Dermis blood vessel endothelial cell (primary cell): Measurements from ENCODE around the gene ZNF207. TPM values are rescaled to one million over a fixed set of nuclear protein-coding genes. Genes with fewer than 3 reads are reported as not detected.
"Not testable (repeated sequence)": the region's sequence is repeated elsewhere in the genome, so short reads cannot be mapped to it uniquely, and the experiment has no call there.

ENCODE experiments used
- DNase-seq: peaks from one replicate; pipeline ENCODE4 v3.0.0; 2010
- total RNA-seq: library from RNA; depleted of rRNA; stranded (reverse); fragments of >200 nt; gene quantifications from 2 replicates; pipeline ENCODE4 v1.2.3, GENCODE V29; 2014

Gene ZNF207
- total RNA-seq, 1 donor from 2014 or later, result 115 TPM

- DNase-seq, result no peak
Observed at GRCh38 chr17:32335687-32336086, 14.3 kb upstream of the ZNF207 start.

GRCh38 chr17:32341141-32341856, 8.7 kb upstream of the ZNF207 start:
- DNase-seq, result peak; percentile 58

DNA sequence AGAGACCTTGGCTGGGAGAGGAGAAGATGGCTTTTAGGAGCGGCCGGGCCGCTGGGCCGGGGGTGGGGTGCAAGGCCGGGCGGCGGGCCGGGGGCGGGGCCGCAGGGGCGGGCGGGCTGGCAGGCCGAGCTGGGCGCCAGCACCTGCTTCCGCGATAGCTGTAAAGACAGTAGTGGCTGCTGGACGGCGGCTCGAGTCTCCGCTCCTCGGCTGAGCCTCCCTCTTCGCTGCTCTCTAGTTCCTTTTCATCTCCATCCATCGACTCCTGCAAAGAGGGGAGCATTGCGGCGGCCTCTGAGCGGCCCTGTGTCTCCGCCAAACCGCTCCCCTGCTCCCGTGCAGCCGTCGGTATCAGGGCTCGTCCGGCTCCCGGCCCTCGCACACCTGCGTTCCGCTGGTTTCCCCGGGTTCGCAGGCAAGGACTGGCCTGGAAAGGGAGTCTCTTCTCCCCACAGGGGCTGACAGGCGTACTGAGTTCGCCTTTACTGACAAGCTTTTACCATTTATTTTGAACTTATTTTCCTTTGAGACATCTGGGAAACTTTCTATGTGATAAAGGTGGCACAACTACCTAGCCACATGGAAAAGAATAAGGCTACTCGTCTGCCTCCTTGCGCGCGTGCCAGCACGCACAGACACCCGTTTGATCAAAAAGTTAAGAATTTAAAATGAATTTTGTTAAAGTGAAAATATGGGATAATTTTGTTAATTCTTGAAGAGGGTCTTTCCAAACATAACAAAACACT, 7.9 kb upstream of the ZNF207 start, which contains the start of gene C17orf75:
Gene C17orf75 (minus strand): TSS at position 317 of the 746 bp plus-strand sequence. CDS start 34 bp downstream, at position 283.
- DNase-seq, result peak; percentile 81

DNA sequence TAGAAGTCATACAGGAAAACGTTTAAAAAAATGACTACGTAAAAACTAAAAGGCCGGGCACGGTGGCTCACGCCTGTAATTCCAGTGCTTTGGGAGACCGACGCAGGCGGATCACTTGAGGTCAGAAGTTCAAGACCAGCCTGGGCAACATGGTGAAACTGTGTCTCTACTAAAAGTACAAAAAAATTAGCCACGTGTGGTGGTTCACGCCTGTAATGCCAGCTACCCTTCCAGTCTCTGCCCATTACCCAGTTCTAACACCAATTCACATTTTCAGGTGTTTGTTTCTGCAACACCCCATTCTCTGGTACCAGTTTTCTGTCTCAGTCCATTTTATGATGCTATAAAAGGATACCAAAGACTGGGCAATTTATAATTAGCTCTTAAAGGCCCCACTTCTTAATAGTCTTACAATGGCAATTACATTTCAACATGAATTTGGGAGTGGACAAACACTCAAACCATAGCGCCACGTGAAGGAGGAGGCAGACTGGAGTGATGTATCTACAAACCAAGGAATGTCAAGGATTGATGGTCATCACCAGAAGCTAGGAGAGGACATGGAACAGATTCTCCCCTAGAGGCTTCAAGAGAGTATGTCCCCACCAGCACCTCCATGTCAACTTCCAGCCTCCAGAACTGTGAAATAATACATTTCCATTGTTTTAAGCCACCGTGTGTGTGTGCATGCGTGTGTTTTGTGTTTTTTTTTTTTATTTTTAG, 7.2 kb upstream of the ZNF207 start:
- DNase-seq, result no peak

DNA sequence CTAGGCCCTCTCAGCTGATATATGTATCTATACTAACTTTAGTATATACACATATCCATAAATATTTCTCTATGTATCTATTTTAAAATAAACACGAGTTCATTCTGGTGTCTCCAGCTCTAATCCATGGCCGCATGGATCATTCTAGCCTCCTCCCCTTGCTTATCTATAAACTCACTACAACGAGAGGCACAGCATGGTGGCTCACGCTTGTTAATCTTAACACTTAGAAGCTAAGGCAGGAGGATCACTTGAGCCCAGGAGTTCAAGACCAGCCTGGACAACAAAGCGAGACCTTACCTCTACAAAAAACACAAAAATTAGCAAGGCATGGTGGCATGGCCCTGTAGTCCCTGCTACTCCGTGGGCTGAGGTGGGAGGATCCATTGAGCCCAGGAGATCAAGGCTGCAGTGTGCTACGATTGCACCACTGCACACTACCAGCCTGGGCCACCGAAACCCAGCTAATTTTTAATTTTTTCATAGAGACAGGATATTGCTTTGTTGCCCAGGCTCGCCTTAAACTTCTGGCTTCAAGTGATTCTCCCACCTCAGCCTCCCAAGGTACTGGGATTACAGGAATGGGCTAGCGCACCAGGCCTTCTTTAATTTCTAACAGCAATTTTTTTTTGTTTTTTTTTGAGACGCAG, 3.9 kb upstream of the ZNF207 start:
- no peak for DNase-seq

DNA sequence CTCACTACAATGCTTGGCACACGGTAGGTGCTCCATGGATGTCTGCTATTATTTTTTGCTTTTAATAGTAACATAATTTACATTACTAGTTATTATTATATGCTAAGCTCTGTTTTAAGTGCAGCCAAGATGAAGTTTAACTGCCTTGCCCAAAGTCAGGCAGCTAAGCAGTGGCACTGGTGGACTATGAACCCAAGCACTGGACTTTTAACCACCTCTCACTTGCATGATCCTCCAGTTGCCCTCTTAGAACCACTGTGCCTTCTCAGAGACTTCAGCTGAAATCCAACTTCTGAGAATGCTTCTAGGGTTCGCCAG, 1.5 kb upstream of the ZNF207 start:
- DNase-seq, result no peak

DNA sequence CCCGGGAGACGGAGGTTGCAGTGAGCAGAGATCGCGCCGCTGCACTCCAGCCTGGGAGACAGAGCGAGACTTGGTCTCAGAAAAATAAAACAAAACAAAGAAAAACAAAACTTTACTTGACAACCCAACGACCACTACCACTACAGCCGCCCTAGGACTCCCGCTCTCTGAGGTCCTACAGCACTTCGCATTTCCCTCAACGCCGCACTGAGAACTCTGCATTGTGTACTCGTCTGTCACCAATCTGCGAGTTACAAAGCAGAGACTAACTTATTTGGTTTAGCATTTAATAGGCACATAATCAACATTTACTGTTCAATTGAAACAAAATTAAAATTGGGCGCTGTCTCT, 479 bp upstream of the ZNF207 start:
- peak; percentile 50 for DNase-seq

DNA sequence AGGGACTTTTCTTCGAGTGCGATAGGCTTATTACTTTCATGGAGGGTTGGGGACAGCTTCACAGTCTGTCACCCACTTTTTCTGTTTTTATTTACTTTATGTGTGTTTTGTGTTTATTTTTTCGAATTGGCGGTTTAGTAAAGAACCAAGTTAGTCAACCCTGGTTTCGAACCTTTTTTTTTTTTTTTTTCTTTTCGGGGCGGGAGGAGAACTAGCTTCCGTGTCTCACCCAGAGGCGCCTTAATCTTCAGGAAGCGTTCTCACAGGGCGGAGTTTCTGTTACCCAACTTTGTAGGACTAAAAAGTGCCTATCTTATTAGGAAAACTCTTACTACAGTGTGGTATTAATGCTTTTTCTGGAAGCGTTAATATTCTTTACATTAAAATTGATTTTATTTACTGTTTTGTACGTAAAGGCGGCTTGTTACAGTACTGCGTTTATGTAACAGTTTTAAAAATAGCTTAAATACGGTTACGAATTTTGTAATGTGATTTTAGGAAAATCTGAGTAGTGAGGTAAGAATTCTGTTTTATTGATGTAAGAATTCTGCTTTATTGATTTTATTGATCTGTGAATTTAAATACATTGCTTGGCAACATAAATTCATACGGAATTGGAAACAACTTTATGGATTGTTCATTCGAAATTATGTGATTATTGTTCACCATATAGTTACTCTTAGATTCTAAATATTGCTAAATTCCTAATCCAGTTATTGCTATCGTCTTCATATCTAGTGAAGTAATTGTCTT, 885 bp downstream of the ZNF207 start:
- peak; percentile 81 for DNase-seq

DNA sequence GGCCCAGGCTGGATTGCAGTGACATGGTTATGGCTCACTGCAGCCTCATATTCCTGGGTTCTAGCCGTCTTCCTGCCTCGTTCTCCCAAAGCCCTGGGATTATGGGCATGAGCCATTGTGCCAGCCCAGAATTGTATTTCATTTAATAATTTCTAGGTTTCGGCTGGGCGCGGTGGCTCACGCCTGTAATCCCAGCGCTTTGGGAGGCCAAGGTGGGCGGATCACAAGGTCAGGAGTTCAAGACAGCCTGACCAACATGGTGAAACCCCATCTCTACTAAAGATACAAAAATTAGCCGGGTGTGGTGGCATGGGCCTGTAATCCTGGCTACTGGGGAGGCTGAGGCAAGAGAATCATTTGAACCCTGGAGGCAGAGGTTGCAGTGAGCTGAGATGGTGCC, 2.8 kb downstream of the ZNF207 start:
- DNase-seq, result not testable (repeated sequence)

DNA sequence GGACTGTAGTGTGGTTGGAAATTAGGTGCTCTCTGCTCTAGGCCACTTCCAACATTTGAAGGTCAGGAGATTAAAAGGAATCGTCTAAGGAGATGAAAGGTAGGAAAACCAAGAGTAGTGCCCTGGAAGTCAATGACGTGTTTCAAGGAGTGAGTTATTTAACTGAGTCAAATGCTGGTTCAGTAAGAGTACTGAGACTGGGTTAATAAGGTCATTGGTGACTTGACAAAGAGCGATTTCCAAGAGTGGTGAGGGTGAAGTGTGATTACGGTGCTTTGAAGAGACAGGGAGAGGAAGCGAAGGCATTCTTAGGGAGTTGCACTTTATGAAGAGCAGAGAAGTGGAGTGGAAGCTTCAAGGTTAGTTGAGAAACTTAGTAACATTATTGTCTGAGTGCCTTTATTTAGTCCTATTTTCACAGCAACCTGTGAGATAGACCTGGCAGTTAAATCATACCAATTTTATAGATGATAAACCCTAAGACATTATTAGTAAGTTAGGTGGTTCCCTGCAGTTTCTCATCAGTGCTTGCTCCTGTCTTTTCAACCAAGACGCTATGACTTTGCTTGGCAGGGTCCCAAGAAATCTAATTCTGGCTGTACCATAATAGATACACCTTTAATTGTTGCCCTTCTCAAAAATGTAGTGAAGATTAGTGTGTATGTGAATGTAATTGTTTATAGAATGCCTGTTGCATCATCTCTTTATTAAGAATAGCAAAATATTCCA, 5.9 kb downstream of the ZNF207 start:
- peak; percentile 32 for DNase-seq

DNA sequence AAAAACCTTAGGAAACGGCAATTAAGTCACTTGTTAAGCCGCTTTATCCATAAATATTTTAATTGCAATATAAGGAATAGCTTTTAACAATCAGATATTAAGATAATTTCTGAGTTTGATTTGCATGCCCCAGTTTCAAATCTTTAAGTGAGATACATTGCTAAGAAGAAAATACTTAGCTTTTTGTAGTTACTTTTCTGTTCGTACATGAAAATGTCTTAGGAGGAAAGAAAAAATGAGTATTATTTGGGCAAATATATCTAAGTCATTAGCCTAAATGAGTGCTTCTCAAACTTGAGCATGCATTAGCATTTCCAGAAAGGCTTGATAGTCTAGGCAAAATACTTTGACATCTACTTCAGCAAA, 6.4 kb downstream of the ZNF207 start:
- DNase-seq, result no peak

- DNase-seq, result no peak
Observed at GRCh38 chr17:32356750-32357149, 6.8 kb downstream of the ZNF207 start.

GRCh38 chr17:32357615-32358014, 7.7 kb downstream of the ZNF207 start:
- no peak for DNase-seq

DNA sequence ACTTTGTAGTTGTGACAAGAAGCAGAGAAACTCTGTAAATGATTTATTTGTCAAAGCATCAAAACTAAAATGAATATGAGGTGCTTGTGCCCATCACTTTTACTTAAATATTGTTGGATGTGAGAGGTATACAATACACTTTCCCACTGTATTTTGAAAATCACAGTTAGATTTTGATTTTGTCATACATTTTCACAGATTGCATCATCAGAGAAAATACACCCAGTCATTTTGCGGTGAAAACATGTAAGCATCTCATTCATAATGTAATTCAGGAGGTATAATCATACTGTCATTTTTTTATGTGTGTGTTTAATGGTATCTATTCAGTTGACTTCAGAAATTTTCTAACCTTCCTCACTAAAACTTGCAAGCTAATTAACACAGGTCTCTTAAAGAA, 11.3 kb downstream of the ZNF207 start:
- no peak for DNase-seq

GRCh38 chr17:32370426-32370825, 20.5 kb downstream of the ZNF207 start:
- DNase-seq, result peak; percentile 10

DNA sequence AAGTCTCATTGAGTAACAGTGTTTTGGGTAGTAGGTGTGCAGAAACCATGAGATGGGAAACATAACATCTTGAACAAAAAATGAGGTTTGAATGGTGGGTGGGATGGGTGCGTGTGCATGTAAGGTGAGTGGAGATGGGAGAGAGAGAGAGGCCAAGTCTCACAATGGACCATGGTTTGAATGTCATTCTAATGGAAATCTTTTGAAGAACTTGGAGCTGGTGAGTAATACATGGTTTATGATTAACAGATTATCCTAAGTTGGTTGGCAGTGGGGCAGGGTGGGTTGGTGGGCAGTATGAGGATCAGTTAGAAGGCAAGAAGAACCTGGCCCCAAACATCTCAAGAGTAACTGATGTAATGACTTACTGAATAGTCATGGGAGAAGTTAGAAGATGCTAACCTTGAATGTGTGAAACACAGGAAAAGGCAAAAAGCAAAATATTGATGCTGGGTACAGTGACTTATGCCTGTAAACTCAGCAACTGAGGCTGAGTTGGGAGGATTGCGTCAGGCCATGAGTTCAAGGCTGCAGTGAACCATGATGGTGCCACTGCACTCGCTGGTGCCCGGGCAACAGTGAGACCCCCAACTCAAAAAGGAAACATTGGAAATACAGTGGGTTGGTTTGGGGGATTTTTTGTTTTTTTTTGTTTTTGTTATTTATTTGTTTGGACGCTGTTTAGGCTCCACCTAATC, 32.7 kb downstream of the ZNF207 start:
- DNase-seq, result no peak

DNA sequence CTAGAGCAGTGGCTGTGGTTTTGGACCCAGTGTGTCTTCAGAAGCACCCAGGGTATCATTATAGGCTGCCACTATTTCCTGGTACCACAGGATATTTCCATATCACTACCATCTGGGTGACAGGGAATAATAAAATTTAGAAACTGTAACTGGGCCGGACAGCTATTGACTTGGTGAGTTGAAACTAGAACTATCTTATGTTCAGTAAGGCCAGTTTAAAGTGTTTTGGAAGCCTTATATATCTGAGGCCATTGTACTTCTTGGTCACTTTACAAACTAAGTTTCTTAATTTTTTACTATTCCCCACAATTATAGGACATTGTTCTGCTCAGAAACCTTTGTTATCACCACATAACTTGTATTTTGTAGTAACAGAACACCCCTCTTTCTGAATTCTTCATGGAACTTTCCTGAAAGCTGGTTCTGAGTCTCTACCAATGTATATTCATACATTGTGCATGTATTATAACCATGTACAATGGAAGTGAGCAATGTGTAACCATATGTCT, 34.0 kb downstream of the ZNF207 start:
- DNase-seq, result no peak

- no peak for DNase-seq
Observed at GRCh38 chr17:32385121-32385520, 35.2 kb downstream of the ZNF207 start.

GRCh38 chr17:32385971-32386370, 36.0 kb downstream of the ZNF207 start:
- DNase-seq, result no peak

GRCh38 chr17:32386844-32387243, 36.9 kb downstream of the ZNF207 start:
- DNase-seq, result no peak

DNA sequence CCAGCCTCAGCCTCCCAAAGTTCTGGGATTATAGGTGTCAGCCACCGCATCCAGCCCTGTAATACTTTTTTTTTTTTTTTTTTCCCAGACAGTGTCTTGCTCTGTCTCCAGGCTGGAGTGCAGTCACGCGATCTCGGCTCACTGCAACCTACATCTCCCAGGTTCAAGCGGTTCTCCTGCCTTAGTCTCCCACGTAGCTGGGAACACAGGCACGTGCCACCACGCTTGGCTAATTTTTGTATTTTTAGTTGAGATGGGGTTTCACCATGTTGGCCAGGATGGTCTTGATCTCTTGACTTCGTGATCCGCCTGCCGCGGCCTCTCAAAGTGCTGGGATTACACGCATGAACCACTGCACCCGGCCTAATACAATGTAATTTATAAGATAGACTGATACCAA, 38.2 kb downstream of the ZNF207 start:
- not testable (repeated sequence) for DNase-seq
